GM19438 (cell line): ENCODE results near the gene ATP6V0E2.

Experiments used
- ATAC-seq: cut with Tn5 transposase; IDR thresholded peaks from one replicate; pipeline ENCODE4 v1.9.1; 2021; ENCODE audit warnings: low read depth; ENCODE audit not compliant: unreplicated experiment

ATP6V0E2 gene

GRCh38 chr7:149838224-149838991 lies 35.4 kb upstream of the ATP6V0E2 start, which contains the start of gene ZNF862:
Gene ZNF862 (plus strand): TSS chr7:149838375. CDS start chr7:149838612, 237 bp downstream.
- ATAC-seq: peak; percentile 98

DNA sequence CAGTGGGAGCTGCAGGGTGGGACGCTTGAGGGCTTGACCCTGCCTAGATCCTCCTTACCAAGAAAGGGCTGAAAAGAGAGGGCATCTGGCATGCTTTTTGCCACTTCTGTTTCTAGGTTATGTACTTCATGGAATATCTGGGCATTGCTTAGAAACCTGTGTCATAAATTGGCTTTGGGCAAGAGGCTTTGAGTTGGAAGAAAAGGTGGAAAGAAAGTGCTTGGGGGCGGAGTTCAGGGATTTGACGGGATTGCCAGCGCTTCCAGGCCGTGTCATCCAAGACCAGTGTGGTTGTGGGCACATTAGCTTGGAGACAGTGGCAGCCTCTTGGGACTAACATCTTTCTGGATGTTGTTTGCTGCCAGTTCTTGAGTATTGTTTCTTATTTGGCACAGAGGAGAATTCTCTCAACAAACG lies 34.8 kb upstream of the ATP6V0E2 start:
- ATAC-seq: no peak

GRCh38 chr7:149839933-149840332 lies 33.8 kb upstream of the ATP6V0E2 start:
- no peak for ATAC-seq

DNA sequence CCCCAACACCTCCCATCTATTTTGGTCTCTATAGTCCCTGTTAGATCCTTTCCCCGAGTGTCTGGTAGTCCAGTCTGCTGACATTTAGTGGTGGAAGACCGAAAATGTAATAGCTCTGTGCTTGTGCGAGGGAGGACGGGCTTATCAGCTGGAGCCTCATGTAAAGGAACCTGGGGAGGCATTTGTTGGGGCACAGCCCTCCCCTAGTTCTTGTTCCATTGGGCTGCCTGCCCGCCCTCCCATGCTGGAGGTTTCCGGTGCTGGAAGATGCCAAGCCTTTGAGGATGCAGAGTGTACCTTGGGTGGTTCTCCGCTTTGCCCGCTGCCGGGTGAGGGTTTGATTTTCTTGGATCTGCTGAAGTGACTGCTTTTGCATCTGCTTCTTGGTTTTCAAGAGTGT lies 30.2 kb upstream of the ATP6V0E2 start:
- no peak for ATAC-seq

- no peak for ATAC-seq
Measured at GRCh38 chr7:149844445-149844844, 29.3 kb upstream of the ATP6V0E2 start.

DNA sequence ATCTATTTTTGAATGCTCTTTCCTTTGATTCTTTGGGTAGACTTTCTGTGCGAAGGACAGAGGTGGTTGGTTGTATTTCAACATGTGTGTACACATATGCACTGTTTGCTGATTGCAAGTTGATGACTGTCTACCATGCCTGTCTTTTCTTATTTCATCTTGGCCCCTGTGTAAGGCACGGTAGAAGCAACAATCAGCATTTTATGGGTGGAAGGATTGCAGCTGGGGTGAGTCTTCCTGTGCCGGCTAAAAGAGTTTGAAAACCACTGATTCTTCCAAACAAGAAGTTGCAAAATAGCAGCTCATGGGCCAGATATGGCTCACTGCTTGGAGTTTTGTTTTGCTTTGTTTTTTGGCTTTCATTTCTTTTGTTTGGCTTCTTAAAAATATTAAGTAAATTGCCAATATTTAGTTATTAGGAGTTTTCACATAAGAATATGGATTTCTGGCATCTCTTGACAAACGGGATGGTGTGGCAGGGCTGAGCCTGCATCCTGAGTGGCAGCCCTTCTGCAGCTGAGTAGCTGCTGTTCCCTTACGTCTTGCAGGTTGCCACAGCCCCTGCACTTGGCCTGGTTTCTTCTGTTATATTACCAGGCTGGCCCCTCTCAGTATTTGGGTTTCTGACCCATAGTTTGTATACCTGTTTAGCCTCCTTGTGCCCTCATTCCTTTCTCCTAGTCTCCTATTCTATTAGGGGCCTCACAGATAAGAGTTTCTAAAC lies 28.4 kb upstream of the ATP6V0E2 start:
- no peak for ATAC-seq

GRCh38 chr7:149846021-149846420 lies 27.7 kb upstream of the ATP6V0E2 start:
- ATAC-seq: no peak

GRCh38 chr7:149846436-149847046 lies 27.2 kb upstream of the ATP6V0E2 start:
- no peak for ATAC-seq

- no peak for ATAC-seq
Measured at GRCh38 chr7:149849174-149849573, 24.6 kb upstream of the ATP6V0E2 start.

- ATAC-seq: no peak
Measured at GRCh38 chr7:149850007-149850594, 23.7 kb upstream of the ATP6V0E2 start.

DNA sequence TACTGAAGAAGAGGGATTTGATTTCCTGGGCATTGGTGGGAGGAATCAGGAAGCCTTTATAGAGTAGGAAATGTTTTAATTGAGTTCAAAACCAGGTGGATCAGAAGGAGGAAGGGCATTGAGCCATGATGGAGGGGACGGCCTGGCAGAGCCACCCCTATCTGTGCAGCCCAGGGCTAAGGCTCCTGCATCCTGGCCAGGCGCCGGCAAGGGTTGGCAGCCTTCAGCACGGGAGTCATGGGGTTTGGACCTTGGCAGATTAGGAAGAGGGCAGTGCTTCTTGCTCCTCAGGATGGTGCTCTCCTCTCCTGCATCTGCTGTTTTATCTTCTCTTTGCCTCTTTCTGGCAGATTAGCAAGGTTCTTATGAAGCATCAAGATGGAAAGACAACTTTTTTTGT lies 23.1 kb upstream of the ATP6V0E2 start:
- no peak for ATAC-seq

DNA sequence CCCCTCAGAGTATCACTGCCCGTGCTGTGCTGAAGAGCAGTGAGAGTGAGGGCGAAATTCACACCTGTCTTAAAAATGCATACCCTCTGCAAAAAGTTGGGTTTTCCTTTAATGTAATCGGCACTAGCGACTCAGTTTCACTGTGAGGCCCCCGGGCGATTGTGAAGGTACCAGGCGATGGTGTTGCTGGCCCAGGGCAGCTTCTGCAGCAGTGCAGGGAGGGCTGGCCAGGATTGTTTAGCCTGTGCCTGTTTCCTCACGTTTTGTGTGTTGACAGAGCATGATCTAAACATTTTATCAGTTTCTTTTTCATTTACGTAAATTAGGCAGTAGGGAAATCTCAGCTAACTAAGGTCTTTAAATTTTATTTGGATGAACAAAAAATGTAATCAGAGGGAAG lies 22.3 kb upstream of the ATP6V0E2 start:
- no peak for ATAC-seq

- ATAC-seq: no peak
Measured at GRCh38 chr7:149853157-149853556, 20.6 kb upstream of the ATP6V0E2 start.

DNA sequence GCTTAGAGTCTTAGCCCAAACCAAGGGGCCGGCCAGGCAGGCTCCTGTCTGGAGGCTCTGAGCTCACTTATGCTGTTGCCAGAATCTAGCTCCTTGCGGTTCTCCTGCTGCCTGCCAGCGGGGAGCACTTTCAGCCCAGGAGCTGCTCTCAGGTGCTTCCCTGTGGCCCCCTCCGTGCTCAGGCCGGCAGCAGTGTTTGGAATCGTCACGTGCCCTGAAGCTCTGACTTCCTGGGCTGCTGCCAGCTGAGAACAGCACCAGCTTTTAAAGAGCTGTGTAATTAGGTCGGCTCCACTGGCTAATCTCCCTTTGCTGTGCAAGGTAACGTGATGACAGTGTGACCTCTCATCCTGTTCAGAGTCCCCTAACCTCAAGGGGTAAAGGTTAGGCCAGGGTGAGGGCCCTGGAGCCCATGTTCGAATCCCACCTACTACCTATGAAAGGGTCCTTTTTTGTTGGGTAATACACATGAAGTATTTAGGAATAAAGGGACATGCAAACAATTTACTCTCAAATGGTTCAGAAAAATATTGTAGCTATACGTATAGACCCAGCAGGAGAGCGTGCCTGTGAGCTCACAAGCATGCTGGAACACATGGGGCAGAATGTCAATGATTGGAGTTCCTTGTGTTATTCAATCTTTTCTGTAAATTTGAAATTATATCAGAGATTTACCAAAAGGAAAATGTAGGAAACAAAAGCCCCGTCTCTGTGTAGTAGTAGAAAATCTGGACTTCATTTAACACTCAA lies 19.0 kb upstream of the ATP6V0E2 start:
- ATAC-seq: no peak

GRCh38 chr7:149855361-149856305 lies 18.1 kb upstream of the ATP6V0E2 start:
- ATAC-seq: no peak

DNA sequence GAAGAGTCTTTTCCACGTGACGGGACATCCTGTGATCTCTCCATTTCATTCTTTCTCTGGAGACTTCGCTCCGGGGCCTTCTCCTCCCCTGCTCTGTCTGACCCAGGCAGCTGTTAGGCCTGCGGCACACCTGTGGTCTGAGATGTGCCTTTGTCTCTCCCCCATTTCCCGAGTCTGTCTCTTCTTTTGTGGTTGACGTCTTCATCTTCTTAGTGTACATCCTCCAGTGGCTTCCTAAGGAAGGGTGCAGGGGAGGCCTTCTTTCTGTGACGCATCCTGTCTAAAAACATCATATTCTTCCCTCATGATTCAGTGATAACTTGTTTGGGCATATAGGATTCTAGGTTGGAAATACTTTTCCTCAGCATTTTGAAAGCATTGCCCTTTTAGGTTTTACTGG lies 17.2 kb upstream of the ATP6V0E2 start:
- ATAC-seq: no peak

DNA sequence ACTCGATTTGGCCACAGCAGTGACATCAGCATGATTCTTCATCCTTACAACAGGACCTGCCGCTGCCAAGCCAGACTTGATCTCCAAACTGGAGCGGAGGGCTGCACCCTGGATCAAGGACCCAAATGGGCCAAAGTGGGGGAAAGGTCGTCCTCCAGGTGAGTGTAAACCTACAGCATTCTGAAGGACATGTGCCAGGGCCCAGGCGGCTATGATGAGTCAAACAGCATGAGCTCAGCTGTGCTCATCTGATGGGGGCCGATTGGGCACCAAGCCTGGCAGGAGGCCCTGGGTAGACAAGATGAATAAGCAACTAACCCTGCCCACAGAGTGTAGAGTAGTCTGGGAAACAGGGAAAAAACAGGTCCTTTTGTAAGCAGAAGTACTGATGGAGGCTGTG lies 14.4 kb upstream of the ATP6V0E2 start:
- no peak for ATAC-seq

DNA sequence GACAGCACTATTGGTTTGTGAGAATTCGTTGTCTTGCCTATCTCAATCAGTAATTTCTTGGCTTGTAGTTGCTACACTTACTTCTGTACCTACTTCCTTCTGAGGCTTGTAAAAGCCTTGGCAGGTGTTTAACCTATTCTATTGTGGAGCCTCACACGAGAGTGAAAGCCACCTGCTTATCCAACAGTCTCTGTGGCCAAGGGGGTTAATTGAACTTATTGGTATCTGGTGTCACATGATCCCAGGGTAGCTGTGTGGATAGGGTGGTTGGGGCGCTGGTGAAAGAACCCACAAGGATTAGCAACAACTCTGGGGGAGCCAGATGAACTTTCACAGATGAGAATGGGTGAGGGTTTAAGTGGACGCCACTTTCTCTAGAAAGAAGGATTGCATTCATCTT lies 13.9 kb upstream of the ATP6V0E2 start:
- no peak for ATAC-seq
